GM21360 (cell line): ENCODE measurements around the gene C1GALT1C1.
"Not testable (repeated sequence)": the region's sequence is repeated elsewhere in the genome, so short reads cannot be mapped to it uniquely, and the experiment has no call there.

Experiments
- ATAC-seq: cut with Tn5 transposase; IDR thresholded peaks from one replicate; pipeline ENCODE4 v1.9.1; 2021; ENCODE audit warnings: mild to moderate bottlenecking, moderate library complexity; ENCODE audit not compliant: unreplicated experiment

The C1GALT1C1 gene

GRCh38 chrX:120629667-120630537 is at the start of gene C1GALT1C1:
TSS of gene C1GALT1C1 (minus strand) at chrX:120630054. CDS start at chrX:120627166, 2,888 bp downstream.
- ATAC-seq, result peak; percentile 95

DNA sequence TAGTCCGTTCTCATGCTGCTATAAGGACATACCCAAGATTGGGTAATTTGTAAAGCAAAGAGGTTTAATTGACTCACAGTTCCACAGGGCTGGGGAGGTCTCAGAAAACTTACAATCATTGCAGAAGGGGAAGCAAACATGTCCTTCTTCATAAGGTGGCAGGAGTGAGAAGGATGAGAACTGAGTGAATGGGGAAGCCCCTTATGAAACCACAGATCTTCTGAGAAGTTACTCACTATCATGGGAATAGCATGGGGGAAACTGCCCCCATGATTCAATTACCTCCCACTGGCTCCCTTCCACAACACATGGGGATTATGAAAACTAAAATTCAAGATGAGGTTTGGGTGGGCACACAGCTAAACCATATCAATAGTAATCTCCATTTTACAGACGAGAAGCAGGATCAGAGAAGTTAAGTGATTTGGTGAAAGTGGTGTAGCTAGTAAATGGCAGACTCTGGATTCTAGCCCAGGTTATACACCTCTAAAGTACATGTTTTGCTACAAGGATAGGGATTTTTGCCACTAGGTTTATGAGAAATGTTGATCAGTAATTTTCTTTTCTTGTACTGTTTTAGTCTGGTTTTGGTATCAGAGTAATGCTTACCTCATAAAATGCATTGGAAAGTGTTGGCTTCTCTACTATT is 47.3 kb upstream of the C1GALT1C1 start:
- no peak for ATAC-seq

- ATAC-seq, result no peak
Measured at GRCh38 chrX:120672841-120673530, 43.1 kb upstream of the C1GALT1C1 start.

DNA sequence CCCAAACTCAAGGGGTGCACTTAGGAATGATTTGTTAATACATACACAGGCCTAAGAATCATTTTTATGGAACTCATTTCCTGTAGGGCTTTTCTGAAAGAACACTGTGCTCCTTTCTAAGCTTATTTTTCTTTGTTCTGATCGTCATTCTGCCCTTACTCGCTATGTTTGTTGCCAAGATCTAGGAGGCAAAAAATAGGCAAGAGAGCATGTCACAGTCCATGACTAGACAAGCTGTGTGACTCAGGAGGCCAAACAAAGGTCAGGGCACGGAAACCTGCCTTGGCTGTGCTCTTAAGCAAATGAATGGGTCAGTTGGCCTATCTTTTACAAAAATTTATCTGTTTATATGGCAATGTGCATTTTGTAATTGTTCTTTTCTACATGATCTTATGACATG is 42.5 kb upstream of the C1GALT1C1 start:
- ATAC-seq, result no peak

DNA sequence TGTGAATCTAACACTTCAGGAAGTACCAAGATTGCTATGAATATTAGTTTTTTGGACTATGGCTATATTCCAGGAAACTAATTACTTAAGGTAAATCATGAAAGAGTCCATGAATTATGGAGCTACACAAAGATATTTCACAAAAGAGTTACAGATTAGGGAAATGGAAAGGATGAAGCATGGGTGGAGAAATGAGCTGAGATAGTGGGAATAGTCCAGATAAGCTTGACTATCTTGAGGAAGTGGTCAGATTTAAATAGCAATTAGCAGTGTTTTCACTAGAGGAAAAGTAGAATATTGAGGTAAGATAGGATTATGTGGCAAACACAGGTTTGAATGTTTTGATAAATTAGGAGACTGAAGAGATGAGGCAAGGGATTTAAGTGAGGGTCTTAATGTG is 42.1 kb upstream of the C1GALT1C1 start:
- no peak for ATAC-seq

DNA sequence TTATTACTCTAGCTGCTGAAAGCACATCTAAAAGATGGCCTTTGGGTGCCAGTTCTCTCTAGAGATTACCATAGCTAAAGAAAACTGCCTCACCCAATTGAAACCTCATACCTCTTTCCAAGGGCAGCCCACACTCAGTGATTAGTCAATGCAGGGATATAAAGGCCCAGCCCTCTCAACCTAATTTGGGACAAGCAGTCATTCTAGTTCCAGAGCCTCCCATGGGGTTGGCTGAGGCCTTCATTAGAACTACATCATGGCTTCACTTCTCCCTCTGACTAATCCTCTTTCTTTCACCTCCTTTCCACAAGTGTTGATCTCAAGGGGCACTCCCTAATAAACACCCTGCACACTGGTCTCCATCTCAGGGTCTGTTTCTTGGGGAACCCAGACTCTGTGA is 38.5 kb upstream of the C1GALT1C1 start:
- ATAC-seq, result no peak

DNA sequence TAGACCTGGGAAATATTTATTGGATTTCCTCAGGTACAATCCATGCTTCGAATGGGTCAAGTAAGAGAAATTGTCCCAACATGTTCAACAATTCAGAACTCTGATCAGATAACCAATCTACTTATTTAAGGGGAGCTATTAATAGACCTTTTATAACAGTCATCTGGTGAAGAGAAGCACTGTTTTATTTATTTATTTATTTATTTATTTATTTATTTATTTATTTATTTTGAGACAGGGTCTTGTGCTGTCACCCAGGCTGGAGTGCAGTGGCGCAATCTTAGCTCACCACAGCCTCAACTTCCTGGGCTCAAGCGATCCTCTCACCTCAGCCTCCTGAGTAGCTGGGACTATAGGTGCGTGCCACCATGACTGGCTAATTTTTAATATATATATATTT is 34.7 kb upstream of the C1GALT1C1 start:
- not testable (repeated sequence) for ATAC-seq

DNA sequence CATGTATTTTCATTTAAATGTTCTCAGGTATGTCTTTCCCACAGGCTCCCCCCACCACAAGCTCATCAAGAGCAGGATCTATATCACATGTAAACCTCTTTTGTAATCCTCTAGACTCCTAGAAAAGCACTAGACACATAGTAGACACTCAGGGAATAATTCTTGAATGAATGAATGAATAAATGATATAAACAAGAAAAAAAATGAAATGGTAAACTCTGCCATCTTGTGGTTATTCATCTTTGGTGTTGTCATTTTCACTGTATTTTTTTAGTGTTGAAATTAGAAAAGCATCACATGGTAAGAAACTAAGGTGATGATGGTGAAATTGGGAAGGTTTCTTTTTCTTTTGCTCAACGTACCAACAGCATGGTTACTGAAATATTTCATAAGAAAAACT is 34.2 kb upstream of the C1GALT1C1 start:
- ATAC-seq, result no peak

DNA sequence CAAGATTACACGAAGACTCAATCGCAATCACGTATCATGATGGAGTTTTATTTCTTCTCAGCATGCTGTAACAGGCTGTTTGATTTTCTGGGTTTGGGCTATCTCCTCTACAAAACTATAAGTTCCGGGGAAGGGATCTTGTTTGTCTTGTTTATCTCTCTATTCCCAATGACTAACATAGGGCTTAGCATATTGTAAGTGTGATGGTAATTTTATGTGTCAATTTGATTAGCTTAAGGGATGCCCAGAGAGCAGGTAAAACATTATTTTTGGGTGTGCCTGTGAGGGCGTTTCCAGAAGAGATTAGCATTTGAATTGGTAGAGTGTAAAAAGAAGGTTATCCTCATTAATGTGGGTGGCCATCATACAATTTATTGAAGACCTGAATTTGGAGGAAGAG is 32.8 kb upstream of the C1GALT1C1 start:
- no peak for ATAC-seq

DNA sequence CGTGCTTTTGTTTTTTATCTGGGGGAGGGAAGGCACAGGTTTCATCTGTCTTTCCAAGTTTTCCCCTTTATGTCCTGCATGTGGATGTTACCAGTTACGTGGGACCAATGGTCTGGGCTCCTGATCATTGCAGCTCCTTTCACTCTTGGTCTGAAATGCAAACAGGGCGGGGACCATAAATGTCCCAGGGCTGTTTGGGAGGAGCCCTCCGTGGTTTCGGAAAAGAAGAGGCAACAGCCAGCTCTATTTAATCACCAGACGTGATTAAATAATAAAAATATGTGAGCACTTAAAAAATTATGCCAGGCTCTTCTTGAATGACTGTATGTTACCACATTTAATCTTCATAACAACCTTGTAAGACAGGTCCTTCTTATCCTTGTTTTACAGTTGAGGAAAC is 30.8 kb upstream of the C1GALT1C1 start:
- no peak for ATAC-seq

DNA sequence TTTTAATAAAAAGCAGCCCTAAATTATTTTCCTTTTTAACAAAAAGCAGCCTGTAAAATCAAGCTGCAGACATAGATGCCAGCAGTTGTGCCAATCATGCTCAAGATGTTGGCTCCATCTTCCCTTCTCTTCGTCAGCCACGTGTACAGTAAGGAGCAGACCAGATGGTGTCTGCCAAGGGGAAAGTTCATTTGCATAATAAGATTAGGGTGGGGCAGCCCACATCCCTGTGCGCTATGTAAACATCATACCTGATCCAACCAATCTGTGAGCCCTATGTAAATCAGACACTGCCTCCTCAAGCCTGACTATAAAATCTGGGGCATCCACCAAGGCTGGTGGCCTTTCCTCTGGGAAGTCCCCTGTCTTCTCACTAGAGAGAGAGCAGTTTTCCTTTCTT is 23.1 kb upstream of the C1GALT1C1 start:
- no peak for ATAC-seq

- ATAC-seq, result not testable (repeated sequence)
Measured at GRCh38 chrX:120652256-120652655, 22.4 kb upstream of the C1GALT1C1 start.

DNA sequence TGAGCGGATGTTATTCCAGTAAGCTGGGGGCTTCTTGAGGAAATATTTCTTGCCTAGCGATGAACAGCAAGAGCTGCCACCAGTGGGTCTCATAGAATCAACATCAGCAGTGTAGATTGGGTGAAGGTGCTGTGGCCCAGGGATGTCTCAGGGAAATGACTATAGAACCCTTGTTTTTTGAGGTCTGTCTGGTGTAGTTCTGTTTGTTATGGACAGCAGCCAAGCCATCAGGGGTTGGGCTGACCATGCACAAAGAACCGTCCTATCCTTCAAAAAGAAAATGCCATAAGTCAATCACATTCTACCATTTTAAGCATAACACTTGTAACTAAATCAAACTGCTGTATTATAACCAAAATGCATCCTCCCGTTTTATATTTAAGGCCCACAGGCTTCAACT is 17.3 kb upstream of the C1GALT1C1 start:
- no peak for ATAC-seq

DNA sequence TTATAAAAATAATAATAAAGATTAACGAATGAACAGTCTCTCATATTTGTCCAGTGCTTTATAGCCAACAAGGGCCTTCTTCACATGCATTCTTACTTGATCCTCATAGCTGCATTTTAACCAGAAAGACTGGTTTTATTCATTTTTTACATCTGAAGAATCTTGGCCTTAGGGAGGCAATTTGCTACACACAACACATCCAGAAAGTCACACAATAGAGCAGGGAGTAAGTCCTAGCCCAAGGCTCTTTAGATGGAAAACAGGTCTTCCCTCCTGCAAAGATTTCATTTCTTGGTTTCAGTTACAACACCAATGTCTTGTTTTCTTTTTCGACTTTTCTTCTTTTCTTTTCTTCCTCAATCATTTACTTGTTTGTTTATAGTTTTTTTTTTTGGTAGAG is 13.0 kb upstream of the C1GALT1C1 start:
- no peak for ATAC-seq

- no peak for ATAC-seq
Measured at GRCh38 chrX:120638619-120639018, 8.8 kb upstream of the C1GALT1C1 start.

DNA sequence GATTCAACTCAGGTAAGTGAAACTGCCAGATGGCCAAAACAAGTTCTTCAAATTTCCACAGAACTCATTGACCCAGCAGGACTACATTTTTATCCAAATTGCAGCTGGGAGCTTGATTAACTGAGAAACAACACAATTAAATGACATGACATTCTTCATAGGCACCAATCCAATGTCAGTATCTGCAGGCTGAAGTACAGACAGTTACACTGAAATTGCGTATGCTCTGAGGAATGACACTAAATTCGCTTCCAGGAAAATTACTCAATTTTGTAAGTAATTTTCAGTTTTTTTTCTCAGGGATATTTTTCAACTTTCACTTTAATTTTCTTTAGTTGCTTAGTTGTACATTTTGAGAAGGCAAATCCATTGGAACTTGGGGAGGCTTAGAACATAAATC is 4.5 kb downstream of the C1GALT1C1 start:
- no peak for ATAC-seq

DNA sequence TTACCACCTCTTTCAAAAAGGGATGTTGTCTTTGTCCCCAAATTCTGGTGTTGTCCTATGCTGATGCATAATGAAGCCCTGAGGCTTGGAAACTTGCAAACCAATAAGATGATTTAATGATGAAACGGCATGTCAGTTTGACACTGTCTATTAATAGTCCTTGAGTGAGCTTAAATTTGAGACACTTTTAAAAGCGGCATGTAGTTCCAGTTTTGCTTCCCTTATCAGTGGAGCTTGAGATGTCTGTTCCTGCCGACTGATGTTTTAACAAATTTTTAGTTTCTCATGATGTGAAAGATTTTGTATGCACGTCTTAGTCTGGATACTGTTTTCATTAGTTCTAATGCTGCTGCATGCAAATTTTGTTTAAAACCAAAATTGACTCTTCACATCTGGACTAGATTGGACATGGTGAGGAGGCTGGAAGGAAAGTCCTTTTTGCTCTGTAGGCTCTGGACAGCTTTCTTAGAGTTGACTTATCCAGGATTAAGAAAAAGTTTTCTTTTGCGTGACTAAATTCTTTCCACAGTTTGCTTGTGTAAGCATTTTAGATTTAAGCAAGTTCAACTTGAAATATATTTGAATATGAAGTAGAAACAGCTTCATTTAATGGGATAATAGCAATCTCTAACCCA is 11.7 kb downstream of the C1GALT1C1 start:
- no peak for ATAC-seq

DNA sequence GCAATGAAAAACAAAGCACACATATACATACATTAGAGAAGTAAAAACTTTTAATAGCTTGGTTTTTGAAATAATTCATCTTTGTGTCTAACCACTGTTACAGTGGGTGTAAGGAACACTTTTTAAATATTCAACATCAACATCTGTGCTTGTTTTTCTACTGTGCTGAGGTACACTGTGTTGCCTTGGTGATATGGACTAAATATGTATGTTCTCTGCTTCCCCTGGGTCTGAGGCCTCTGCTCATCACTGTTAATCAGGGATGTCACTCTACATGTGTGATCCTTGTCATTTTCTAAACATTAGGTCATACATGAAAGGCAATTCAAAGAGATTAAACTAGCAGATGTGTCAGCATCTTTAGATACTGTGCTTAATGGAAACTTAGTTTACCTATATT is 15.0 kb downstream of the C1GALT1C1 start:
- no peak for ATAC-seq

DNA sequence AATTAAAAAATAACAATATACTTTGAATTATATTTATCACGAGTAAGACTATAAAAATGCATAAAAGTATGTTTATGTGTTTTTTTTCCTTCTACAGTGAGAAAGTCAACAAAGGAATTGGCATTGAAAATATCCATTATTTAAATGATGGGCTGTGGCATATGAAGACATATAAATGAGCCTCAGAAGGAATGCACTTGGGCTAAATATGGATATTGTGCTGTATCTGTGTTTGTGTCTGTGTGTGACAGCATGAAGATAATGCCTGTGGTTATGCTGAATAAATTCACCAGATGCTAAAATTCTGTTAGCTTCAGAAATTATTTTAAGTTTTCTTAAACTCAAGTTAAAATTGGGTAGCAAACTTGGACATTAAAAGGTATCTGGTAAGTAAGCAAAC is 17.8 kb downstream of the C1GALT1C1 start:
- no peak for ATAC-seq

DNA sequence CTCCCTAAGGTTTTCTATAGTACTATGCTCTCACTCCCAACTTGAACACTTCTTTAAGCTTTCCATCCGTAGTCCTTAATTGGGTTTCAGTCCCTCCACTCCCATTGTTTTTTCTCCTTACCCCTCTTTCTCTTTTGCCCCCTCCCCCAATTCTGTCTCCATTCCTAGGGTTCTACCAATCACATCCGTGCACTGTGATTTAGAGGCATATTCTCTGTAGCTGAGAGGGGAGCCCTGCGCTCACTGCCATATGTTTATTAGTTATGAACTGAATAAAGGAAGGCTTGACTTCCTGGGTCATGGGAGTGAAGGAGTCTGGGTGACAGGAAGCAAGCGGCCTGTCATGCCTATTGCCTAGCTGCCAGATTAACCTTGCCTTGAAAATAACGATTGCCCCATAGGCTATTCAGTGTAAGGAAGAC is 25.5 kb downstream of the C1GALT1C1 start:
- peak; percentile 40 for ATAC-seq

GRCh38 chrX:120603707-120604360 is 26.0 kb downstream of the C1GALT1C1 start, which contains the start of gene MCTS1:
TSS of gene MCTS1 (plus strand) at chrX:120604101. CDS start at chrX:120604237, 136 bp downstream.
- peak; percentile 87 for ATAC-seq
